Measurements from ENCODE around the gene ZNF587B.

DNA sequence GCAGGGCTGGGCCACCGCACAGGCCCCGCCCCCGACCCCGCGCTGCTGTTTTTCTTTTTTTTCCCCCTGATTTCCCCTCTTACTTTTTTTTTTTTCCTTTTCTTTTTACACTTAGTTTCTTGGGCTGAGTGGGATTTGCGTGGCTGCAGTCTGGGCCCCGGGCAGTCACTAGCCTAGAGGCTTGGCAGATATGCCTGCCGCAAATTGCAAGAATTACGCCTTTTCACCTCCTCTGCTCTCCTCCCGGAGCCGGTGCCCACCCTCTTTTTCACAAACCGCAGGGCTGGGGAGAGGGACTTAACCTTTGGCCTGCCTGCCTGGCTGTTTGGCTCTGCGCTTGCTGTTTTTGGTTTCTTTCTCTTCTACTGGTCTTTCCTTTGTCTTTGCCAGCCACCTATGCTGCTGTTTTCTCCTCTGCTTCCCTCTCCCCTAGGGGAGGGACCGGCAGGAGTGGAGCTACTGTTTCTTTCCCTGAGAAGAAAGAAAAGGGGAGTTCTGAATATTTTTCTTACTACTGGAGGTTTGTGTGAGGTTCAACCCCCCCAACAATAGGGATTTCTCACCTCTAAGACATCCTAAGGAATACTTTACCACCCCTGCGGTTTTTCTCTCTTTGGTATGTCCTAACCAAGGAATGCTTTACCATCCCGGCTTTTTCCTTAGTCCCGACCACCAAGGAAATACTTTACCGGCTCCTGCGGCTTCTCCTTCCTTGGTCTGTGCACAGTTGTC is 26.3 kb upstream of the ZNF587B start:
- TF ChIP-seq, protein P1, sequence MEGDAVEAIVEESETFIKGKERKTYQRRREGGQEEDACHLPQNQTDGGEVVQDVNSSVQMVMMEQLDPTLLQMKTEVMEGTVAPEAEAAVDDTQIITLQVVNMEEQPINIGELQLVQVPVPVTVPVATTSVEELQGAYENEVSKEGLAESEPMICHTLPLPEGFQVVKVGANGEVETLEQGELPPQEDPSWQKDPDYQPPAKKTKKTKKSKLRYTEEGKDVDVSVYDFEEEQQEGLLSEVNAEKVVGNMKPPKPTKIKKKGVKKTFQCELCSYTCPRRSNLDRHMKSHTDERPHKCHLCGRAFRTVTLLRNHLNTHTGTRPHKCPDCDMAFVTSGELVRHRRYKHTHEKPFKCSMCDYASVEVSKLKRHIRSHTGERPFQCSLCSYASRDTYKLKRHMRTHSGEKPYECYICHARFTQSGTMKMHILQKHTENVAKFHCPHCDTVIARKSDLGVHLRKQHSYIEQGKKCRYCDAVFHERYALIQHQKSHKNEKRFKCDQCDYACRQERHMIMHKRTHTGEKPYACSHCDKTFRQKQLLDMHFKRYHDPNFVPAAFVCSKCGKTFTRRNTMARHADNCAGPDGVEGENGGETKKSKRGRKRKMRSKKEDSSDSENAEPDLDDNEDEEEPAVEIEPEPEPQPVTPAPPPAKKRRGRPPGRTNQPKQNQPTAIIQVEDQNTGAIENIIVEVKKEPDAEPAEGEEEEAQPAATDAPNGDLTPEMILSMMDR (conservative IDR thresholded peaks at IDR 0.05): no peak
- no peak for TF ChIP-seq ZFX (IDR thresholded peaks at IDR 0.05)
